K562 (cell line): ENCODE data around the gene ZBTB9. TPM values are rescaled to one million over a fixed set of nuclear protein-coding genes. Genes with fewer than 3 reads are reported as not detected.

ENCODE experiments used
- CTBP1 ChIP-seq: fragments of 450-650 bp; IDR thresholded peaks from 2 replicates; pipeline ENCODE4 v1.6.1; 2016; ENCODE audit warnings: borderline replicate concordance
- JUN ChIP-seq, 2 experiments: sonication (generic) in 1 of 2; formaldehyde crosslinking in 1 of 2; IDR thresholded peaks; 2 replicates each; pipeline versions ENCODE4 v1.6.1 to v1.8.0; 2012 to 2022; ENCODE audit warnings: borderline replicate concordance in 2 of 2, mild to moderate bottlenecking in 2 of 2, improper control_type of control experiment in 1 of 2, low read depth in 1 of 2, low read length in 1 of 2, missing genetic modification reagents in 1 of 2
- MYNN ChIP-seq, 2 experiments: sonication (generic); formaldehyde crosslinking in 1 of 2; IDR thresholded peaks; 2 replicates each; pipeline versions ENCODE4 v1.5.0 to v1.6.1; 2016 to 2020; ENCODE audit warnings: antibody characterized with exemption in 1 of 2, missing genetic modification reagents in 1 of 2
- NFATC3 ChIP-seq: fragments of 450-650 bp; IDR thresholded peaks from 2 replicates; pipeline ENCODE4 v1.6.1; 2017; ENCODE audit warnings: mild to moderate bottlenecking
- NFIC ChIP-seq: fragments of 450-650 bp; IDR thresholded peaks from 2 replicates; pipeline ENCODE4 v1.6.1; 2017; ENCODE audit warnings: mild to moderate bottlenecking, inconsistent platforms
- NONO ChIP-seq, 2 experiments: fragments of 200-400 bp in 1 of 2; fragments of 450-650 bp in 1 of 2; formaldehyde crosslinking in 1 of 2; IDR thresholded peaks; 2 replicates each; pipeline ENCODE4 v1.6.1; 2017; ENCODE audit warnings: low read depth in 2 of 2, mild to moderate bottlenecking in 2 of 2, moderate library complexity in 2 of 2, low read length in 1 of 2
- PHF8 ChIP-seq: fragments of 200-600 bp; sonication (generic); IDR thresholded peaks from 2 replicates; pipeline ENCODE4 v1.6.1; 2012; ENCODE audit warnings: mixed run types, mild to moderate bottlenecking, inconsistent platforms, low read length, moderate library complexity, borderline replicate concordance
- POLR3G ChIP-seq: IDR thresholded peaks from 2 replicates; pipeline ENCODE4 v1.6.1; 2011; ENCODE audit not compliant: insufficient read length, insufficient replicate concordance; ENCODE audit errors: extremely low read depth
- RB1 ChIP-seq: fragments of 450-650 bp; IDR thresholded peaks from 2 replicates; pipeline ENCODE4 v1.6.1; 2017; ENCODE audit warnings: low read depth, mild to moderate bottlenecking
- SAP30 ChIP-seq: fragments of 200-600 bp; sonication (generic); IDR thresholded peaks from 2 replicates; pipeline ENCODE4 v1.6.1; 2012; ENCODE audit warnings: borderline replicate concordance, low read depth, mild to moderate bottlenecking, moderate library complexity, low read length, control low read depth, inconsistent platforms; ENCODE audit not compliant: insufficient read depth, poor library complexity, severe bottlenecking
- SMAD3 ChIP-seq: fragments of 450-650 bp; formaldehyde crosslinking; conservative IDR thresholded peaks from 2 replicates; pipeline ENCODE4 v1.4.0; 2020; ENCODE audit warnings: mild to moderate bottlenecking
- SMARCA4 ChIP-seq: fragments of 450-650 bp; IDR thresholded peaks from 2 replicates; pipeline ENCODE4 v1.6.1; 2016
- TEAD4 ChIP-seq, 2 experiments: sonication (generic) in 1 of 2; formaldehyde crosslinking in 1 of 2; IDR thresholded peaks; 2 replicates each; pipeline versions ENCODE4 v1.6.1 to v1.8.0; 2012 to 2022; ENCODE audit warnings: borderline replicate concordance in 1 of 2, inconsistent platforms in 1 of 2, low read length in 1 of 2, mild to moderate bottlenecking in 1 of 2, missing genetic modification reagents in 1 of 2
- ZNF311 ChIP-seq: fragments of 250-450 bp; sonication (Bioruptor Pico); IDR thresholded peaks from 2 replicates; pipeline ENCODE4 v1.4.0; 2020; ENCODE audit warnings: mild to moderate bottlenecking, moderate library complexity
- polyA plus RNA-seq, 8 experiments: library from polyadenylated mRNA; depleted of rRNA in 4 of 8; stranded (reverse) in 5 of 8; unstranded in 3 of 8; fragments of >200 nt; fragmentation: Nextera tagmentation in 2 of 8; fragmentation: Illumina TruSeq in 1 of 8; extraction: Ambion mirVana in 2 of 8; extraction: Trizol in 1 of 8; gene quantifications; 2 replicates each; pipeline versions ENCODE4 v1.2.1 to v1.2.3, GENCODE V29; 2011 to 2014; ENCODE audit warnings: inconsistent platforms in 1 of 8, missing spikeins in 1 of 8
- total RNA-seq, 7 experiments: library from RNA; depleted of rRNA in 6 of 7; stranded (reverse); fragments of >200 nt in 6 of 7; fragmentation: Illumina TruSeq in 2 of 7; extraction: Trizol in 2 of 7; gene quantifications; 2 replicates each; pipeline versions ENCODE4 v1.2.1 to v1.2.3, GENCODE V29; 2011 to 2021; ENCODE audit warnings: low replicate concordance in 1 of 7
- TF ChIP-seq, protein P1 (sequence below): fragments of 250-450 bp; sonication (Bioruptor Pico); IDR thresholded peaks from 2 replicates; pipeline ENCODE4 v1.9.0; 2021; ENCODE audit warnings: mild to moderate bottlenecking, inconsistent platforms
- TF ChIP-seq, protein P2 (sequence below): sonication (generic); formaldehyde crosslinking; IDR thresholded peaks from 2 replicates; pipeline ENCODE4 v1.9.0; 2022; ENCODE audit warnings: mild to moderate bottlenecking, missing genetic modification reagents
- TF ChIP-seq, protein P3 (sequence below): sonication (generic); IDR thresholded peaks from 2 replicates; pipeline ENCODE4 v1.6.1; 2016
- TF ChIP-seq, protein P4 (sequence below): fragments of 450-650 bp; IDR thresholded peaks from 2 replicates; pipeline ENCODE4 v1.6.1; 2016; ENCODE audit warnings: low read depth, mild to moderate bottlenecking, moderate library complexity

The ZBTB9 gene
- total and polyA plus RNA-seq, 9 of the 15 experiments (the other 6 are each of a cell fraction or from before 2014, with no cell fraction given): 1.9 to 19.5 (median 10.4) TPM

DNA sequence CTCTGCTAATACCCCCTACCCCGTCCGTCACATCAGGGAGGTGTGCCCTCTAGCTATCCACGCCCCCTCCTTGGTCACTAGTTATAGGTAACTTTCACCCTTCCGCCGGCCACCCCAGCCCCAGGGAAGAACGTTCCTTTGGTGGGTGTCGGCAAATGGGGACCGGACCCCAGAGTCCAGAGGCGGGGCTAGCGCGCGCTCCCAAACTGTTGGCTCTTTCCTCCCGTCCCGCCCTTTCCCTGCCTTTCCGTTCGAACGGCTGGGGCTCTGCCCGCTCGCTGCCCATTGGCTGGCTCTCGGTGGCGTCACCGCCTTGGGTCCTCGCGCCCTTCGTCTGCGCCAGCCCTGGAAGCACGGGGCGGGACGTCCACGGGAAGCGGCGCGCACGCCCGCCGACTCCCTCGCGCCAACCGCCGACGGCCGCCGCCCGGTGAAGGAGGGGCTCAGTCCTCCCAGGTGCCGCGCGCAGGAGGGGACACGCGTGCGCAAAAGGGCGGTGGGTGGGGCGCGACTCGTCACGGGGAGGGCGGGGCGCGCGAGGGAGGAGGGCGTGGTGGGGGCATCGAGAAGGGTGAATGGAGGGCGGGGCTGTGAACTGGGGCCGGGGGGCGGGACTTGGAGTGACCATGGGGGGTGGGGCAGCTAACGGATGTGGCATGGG lies 44.2 kb upstream of the ZBTB9 start (continued):
- TF ChIP-seq, protein P1, sequence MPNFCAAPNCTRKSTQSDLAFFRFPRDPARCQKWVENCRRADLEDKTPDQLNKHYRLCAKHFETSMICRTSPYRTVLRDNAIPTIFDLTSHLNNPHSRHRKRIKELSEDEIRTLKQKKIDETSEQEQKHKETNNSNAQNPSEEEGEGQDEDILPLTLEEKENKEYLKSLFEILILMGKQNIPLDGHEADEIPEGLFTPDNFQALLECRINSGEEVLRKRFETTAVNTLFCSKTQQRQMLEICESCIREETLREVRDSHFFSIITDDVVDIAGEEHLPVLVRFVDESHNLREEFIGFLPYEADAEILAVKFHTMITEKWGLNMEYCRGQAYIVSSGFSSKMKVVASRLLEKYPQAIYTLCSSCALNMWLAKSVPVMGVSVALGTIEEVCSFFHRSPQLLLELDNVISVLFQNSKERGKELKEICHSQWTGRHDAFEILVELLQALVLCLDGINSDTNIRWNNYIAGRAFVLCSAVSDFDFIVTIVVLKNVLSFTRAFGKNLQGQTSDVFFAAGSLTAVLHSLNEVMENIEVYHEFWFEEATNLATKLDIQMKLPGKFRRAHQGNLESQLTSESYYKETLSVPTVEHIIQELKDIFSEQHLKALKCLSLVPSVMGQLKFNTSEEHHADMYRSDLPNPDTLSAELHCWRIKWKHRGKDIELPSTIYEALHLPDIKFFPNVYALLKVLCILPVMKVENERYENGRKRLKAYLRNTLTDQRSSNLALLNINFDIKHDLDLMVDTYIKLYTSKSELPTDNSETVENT: peak; percentile 82
- TF ChIP-seq SMAD3: no peak
- peak; percentile 98 for TF ChIP-seq RB1
- no peak for TF ChIP-seq POLR3G
- peak; percentile 19 to 64; a peak in 1 of 4 replicates for TF ChIP-seq NONO (IDR thresholded peaks at IDR 0.05; ENCODE audit: low read depth in 2 of 2, low read length in 1 of 2)
- TF ChIP-seq JUN (IDR thresholded peaks at IDR 0.05; ENCODE audit: borderline replicate concordance, low read depth, low read length): peak; percentile 64; the same call in 1 of the 2 replicates
- peak; percentile 42; the same call in 1 of the 2 replicates for TF ChIP-seq JUN (CRISPR knock-in tag; IDR thresholded peaks at IDR 0.05; ENCODE audit: borderline replicate concordance)
- peak; percentile 26; the same call in 1 of the 2 replicates for TF ChIP-seq PHF8
- peak; percentile 83 for TF ChIP-seq MYNN (IDR thresholded peaks at IDR 0.05)
- no peak for TF ChIP-seq MYNN (CRISPR knock-in tag; IDR thresholded peaks at IDR 0.05)
- peak; percentile 33 for TF ChIP-seq NFIC
- TF ChIP-seq ZNF311 (CRISPR knock-in tag): no peak
- TF ChIP-seq, protein P2, sequence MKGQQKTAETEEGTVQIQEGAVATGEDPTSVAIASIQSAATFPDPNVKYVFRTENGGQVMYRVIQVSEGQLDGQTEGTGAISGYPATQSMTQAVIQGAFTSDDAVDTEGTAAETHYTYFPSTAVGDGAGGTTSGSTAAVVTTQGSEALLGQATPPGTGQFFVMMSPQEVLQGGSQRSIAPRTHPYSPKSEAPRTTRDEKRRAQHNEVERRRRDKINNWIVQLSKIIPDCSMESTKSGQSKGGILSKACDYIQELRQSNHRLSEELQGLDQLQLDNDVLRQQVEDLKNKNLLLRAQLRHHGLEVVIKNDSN (CRISPR knock-in tag): peak; percentile 63
- TF ChIP-seq, protein P3, sequence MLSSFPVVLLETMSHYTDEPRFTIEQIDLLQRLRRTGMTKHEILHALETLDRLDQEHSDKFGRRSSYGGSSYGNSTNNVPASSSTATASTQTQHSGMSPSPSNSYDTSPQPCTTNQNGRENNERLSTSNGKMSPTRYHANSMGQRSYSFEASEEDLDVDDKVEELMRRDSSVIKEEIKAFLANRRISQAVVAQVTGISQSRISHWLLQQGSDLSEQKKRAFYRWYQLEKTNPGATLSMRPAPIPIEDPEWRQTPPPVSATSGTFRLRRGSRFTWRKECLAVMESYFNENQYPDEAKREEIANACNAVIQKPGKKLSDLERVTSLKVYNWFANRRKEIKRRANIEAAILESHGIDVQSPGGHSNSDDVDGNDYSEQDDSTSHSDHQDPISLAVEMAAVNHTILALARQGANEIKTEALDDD: peak; percentile 93
- TF ChIP-seq SAP30: peak; percentile 53
- TF ChIP-seq TEAD4 (IDR thresholded peaks at IDR 0.05; ENCODE audit: low read length): peak; percentile 46; the same call in 1 of the 2 replicates
- TF ChIP-seq TEAD4 (CRISPR knock-in tag; IDR thresholded peaks at IDR 0.05; ENCODE audit: borderline replicate concordance): no peak
- TF ChIP-seq CTBP1: peak; percentile 99
- TF ChIP-seq NFATC3: no peak
- TF ChIP-seq, protein P4, sequence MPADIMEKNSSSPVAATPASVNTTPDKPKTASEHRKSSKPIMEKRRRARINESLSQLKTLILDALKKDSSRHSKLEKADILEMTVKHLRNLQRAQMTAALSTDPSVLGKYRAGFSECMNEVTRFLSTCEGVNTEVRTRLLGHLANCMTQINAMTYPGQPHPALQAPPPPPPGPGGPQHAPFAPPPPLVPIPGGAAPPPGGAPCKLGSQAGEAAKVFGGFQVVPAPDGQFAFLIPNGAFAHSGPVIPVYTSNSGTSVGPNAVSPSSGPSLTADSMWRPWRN: peak; percentile 9; the same call in 1 of the 2 replicates
- TF ChIP-seq SMARCA4: no peak
